Measurements from ENCODE around the gene MOB3A. TPM values are rescaled to one million over a fixed set of nuclear protein-coding genes. Genes with fewer than 3 reads are reported as not detected.
"Not testable (repeated sequence)": the region's sequence is repeated elsewhere in the genome, so short reads cannot be mapped to it uniquely, and the experiment has no call there.

MOB3A gene
- total RNA-seq, 1 donor from 2014 or later = 66.0 TPM

- Mint-ChIP-seq H3K27me3 (ENCODE audit: unreplicated experiment) (peaks cover 4% of the 10 kb centered on the region), H3K27ac (ENCODE audit: unreplicated experiment) (no peak overlapping the region), H3K4me1 (ENCODE audit: low read depth, unreplicated experiment) (peaks cover 6% of the 10 kb centered on the region), H3K4me3 (ENCODE audit: unreplicated experiment) (no peak overlapping the region), H3K36me3 (ENCODE audit: unreplicated experiment) (peaks cover 5% of the 10 kb centered on the region), H3K9me3 (ENCODE audit: unreplicated experiment) (peaks cover 7% of the 10 kb centered on the region)
- TF ChIP-seq, protein P1, sequence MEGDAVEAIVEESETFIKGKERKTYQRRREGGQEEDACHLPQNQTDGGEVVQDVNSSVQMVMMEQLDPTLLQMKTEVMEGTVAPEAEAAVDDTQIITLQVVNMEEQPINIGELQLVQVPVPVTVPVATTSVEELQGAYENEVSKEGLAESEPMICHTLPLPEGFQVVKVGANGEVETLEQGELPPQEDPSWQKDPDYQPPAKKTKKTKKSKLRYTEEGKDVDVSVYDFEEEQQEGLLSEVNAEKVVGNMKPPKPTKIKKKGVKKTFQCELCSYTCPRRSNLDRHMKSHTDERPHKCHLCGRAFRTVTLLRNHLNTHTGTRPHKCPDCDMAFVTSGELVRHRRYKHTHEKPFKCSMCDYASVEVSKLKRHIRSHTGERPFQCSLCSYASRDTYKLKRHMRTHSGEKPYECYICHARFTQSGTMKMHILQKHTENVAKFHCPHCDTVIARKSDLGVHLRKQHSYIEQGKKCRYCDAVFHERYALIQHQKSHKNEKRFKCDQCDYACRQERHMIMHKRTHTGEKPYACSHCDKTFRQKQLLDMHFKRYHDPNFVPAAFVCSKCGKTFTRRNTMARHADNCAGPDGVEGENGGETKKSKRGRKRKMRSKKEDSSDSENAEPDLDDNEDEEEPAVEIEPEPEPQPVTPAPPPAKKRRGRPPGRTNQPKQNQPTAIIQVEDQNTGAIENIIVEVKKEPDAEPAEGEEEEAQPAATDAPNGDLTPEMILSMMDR (IDR thresholded peaks at IDR 0.05; ENCODE audit: partially characterized antibody, unreplicated experiment) = no peak
- peak; percentile 61 for DNase-seq
Observed at GRCh38 chr19:2099054-2099501, 3.0 kb upstream of the MOB3A start.

DNA sequence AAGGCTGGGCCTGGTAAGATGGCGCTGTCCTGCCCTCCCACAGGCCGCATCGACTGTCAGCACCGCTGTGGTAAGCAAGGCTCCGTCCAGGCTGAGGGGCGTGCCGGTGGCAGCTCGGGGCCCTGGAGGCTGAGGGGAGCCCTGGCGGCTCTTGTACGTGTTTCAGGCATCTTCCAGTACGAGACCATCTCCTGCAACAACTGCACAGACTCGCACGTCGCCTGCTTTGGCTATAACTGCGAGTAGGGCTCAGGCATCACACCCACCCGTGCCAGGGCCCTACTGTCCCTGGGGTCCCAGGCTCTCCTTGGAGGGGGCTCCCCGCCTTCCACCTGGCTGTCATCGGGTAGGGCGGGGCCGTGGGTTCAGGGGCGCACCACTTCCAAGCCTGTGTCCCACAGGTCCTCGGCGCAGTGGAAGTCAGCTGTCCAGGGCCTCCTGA is 1.8 kb upstream of the MOB3A start:
- TF ChIP-seq, protein P1 (IDR thresholded peaks at IDR 0.05; ENCODE audit: partially characterized antibody, unreplicated experiment) = no peak
- no peak overlapping the region for H3K4me3 Mint-ChIP-seq (ENCODE audit: unreplicated experiment)
- peaks cover 6% of the 10 kb centered on the region for H3K4me1 Mint-ChIP-seq (ENCODE audit: low read depth, unreplicated experiment)
- no peak for DNase-seq
- no peak overlapping the region for H3K27ac Mint-ChIP-seq (ENCODE audit: unreplicated experiment)
- H3K9me3 Mint-ChIP-seq (ENCODE audit: unreplicated experiment) = peaks cover 7% of the 10 kb centered on the region
- H3K27me3 Mint-ChIP-seq (ENCODE audit: unreplicated experiment) = peaks cover 3% of the 10 kb centered on the region
- H3K36me3 Mint-ChIP-seq (ENCODE audit: unreplicated experiment) = no peaks in the 10 kb centered on the region

- TF ChIP-seq, protein P1 (IDR thresholded peaks at IDR 0.05; ENCODE audit: partially characterized antibody, unreplicated experiment) = no peak
- Mint-ChIP-seq H3K36me3 (ENCODE audit: unreplicated experiment) (no peaks in the 10 kb centered on the region), H3K4me1 (ENCODE audit: low read depth, unreplicated experiment) (peaks cover 6% of the 10 kb centered on the region)
Observed at GRCh38 chr19:2097203-2097885, 1.2 kb upstream of the MOB3A start.

GRCh38 chr19:2096480-2097202 is 515 bp upstream of the MOB3A start, which contains the start of gene IZUMO4:
IZUMO4 (plus strand) TSS chr19:2096915; CDS start chr19:2096946, 31 bp downstream.
- Mint-ChIP-seq H3K4me1 (ENCODE audit: low read depth, unreplicated experiment) (peaks cover 6% of the 10 kb centered on the region), H3K36me3 (ENCODE audit: unreplicated experiment) (no peaks in the 10 kb centered on the region), H3K27ac (ENCODE audit: unreplicated experiment) (peak within 1 kb of the TSS; percentile 59), H3K4me3 (ENCODE audit: unreplicated experiment) (peak within 1 kb of the TSS; percentile 86), H3K27me3 (ENCODE audit: unreplicated experiment) (peaks cover 3% of the 10 kb centered on the region), H3K9me3 (ENCODE audit: unreplicated experiment) (peaks cover 7% of the 10 kb centered on the region)
- TF ChIP-seq, protein P1 (IDR thresholded peaks at IDR 0.05; ENCODE audit: partially characterized antibody, unreplicated experiment) = no peak
- peak; percentile 100 for DNase-seq

More at GRCh38 chr19:2097203-2097885, 1.2 kb upstream of the MOB3A start:
- H3K27me3 Mint-ChIP-seq (ENCODE audit: unreplicated experiment) = peaks cover 3% of the 10 kb centered on the region
- H3K27ac Mint-ChIP-seq (ENCODE audit: unreplicated experiment) = no peak overlapping the region
- H3K4me3 Mint-ChIP-seq (ENCODE audit: unreplicated experiment) = peak overlapping the region; percentile 78
- peaks cover 7% of the 10 kb centered on the region for H3K9me3 Mint-ChIP-seq (ENCODE audit: unreplicated experiment)
- no peak for DNase-seq

- not testable (repeated sequence) for H3K4me3 Mint-ChIP-seq (ENCODE audit: unreplicated experiment); H3K36me3 Mint-ChIP-seq (ENCODE audit: unreplicated experiment); H3K9me3 Mint-ChIP-seq (ENCODE audit: unreplicated experiment); H3K27me3 Mint-ChIP-seq (ENCODE audit: unreplicated experiment); H3K27ac Mint-ChIP-seq (ENCODE audit: unreplicated experiment); DNase-seq
- peaks cover 11% of the 10 kb centered on the region for H3K4me1 Mint-ChIP-seq (ENCODE audit: low read depth, unreplicated experiment)
Observed at GRCh38 chr19:2091926-2092525, 4.1 kb downstream of the MOB3A start.
